Measurements from ENCODE around the gene TTC28.

DNA sequence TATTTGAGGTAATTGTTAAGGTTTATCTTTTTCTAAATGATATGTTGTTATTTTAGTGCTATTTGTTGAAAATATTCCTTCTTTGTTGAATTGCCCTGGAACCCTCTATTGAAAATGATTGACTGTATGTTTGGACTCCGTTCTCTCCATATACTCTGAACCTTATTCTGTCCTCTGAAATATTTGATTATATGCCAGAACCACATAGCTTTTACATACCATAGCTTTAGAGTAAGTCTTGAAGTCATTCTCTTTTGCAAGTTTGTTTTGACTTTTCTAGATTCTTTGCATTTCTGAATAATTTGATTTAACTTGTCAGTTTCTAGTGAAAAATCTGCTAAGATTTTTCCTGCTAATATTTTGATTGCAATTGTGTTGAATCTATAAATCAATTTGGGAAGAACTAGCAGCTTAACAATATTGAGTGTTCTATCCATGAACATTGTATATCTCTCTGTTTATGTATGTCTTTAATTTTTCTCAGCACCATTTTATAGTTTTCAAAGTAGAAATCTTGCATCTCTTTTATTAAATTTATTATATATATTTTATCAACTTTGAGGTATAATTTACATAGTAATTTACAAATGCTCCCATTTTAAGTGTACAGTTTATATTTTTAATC lies 708.9 kb downstream of the TTC28 start:
- TF ChIP-seq ZNF274 (IDR thresholded peaks at IDR 0.05; ENCODE audit: low read depth, low read length) (no peak), YY1 (IDR thresholded peaks at IDR 0.05; ENCODE audit: insufficient read depth, insufficient read length) (no peak)
